WTC11 (cell line): ENCODE measurements around the gene CACNA1F. TPM values are rescaled to one million over a fixed set of nuclear protein-coding genes. Genes with fewer than 3 reads are reported as not detected.

Source experiments
- ATAC-seq: fragments of 200-7000 bp; cut with Tn5 transposase; 2 replicates; pipeline ENCODE4 v1.10.0; 2021; ENCODE audit warnings: mild to moderate bottlenecking, moderate library complexity
- CTCF ChIA-PET: fragments of 300-600 bp; sonication (Branson Sonifier 250); formaldehyde crosslinking; loops from one replicate; lab custom pipeline; 2021; ENCODE audit warnings: antibody characterized with exemption; lab: Charles Lee
- POLR2A ChIA-PET: fragments of 350-600 bp; sonication (Branson Sonifier 250); formaldehyde crosslinking; loops from one replicate; lab custom pipeline; 2021; ENCODE audit warnings: antibody characterized with exemption; lab: Charles Lee
- DNase-seq: peaks from one replicate; pipeline ENCODE4 v3.0.0; 2021; ENCODE audit warnings: low spot score
- H3K27ac Mint-ChIP-seq: 2 replicates; pipeline ENCODE4 v1.8.0; 2021; ENCODE audit warnings: mixed read lengths
- H3K27me3 Mint-ChIP-seq: 2 replicates; pipeline ENCODE4 v1.8.0; 2021; ENCODE audit warnings: low read depth, mild to moderate bottlenecking, moderate library complexity, mixed read lengths
- H3K36me3 Mint-ChIP-seq: 2 replicates; pipeline ENCODE4 v1.8.0; 2021; ENCODE audit warnings: mixed read lengths
- H3K4me1 Mint-ChIP-seq: 2 replicates; pipeline ENCODE4 v1.8.0; 2022; ENCODE audit warnings: mixed read lengths
- H3K4me3 Mint-ChIP-seq: 2 replicates; pipeline ENCODE4 v1.8.0; 2021; ENCODE audit warnings: mild to moderate bottlenecking, moderate library complexity, mixed read lengths
- H3K9me3 Mint-ChIP-seq: 2 replicates; pipeline ENCODE4 v1.8.0; 2021; ENCODE audit warnings: mixed read lengths
- ATF6 ChIP-seq: sonication (generic); formaldehyde crosslinking; IDR thresholded peaks from 2 replicates; pipeline ENCODE4 v1.8.1; 2023; ENCODE audit warnings: mild to moderate bottlenecking, missing genetic modification reagents
- ELF4 ChIP-seq: sonication (generic); formaldehyde crosslinking; IDR thresholded peaks from 2 replicates; pipeline ENCODE4 v1.8.1; 2022; ENCODE audit warnings: low read depth, mild to moderate bottlenecking, moderate library complexity, missing genetic modification reagents
- GTF2I ChIP-seq: fragments of 250-450 bp; sonication (Bioruptor Pico); conservative IDR thresholded peaks from 2 replicates; pipeline ENCODE4 v1.4.0; 2021; ENCODE audit warnings: mild to moderate bottlenecking
- HMGXB4 ChIP-seq: sonication (generic); formaldehyde crosslinking; IDR thresholded peaks from 2 replicates; pipeline ENCODE4 v1.8.1; 2023; ENCODE audit warnings: mild to moderate bottlenecking, moderate library complexity, missing genetic modification reagents
- IRF2 ChIP-seq: sonication (generic); formaldehyde crosslinking; IDR thresholded peaks from 2 replicates; pipeline ENCODE4 v1.8.0; 2022; ENCODE audit warnings: low read depth, missing genetic modification reagents, borderline replicate concordance
- JAZF1 ChIP-seq: fragments of 250-450 bp; sonication (Bioruptor Pico); IDR thresholded peaks from 2 replicates; pipeline ENCODE4 v1.9.0; 2021; ENCODE audit warnings: moderate library complexity, mild to moderate bottlenecking, inconsistent platforms
- MYBL2 ChIP-seq: sonication (generic); formaldehyde crosslinking; IDR thresholded peaks from 2 replicates; pipeline ENCODE4 v1.8.1; 2023; ENCODE audit warnings: mild to moderate bottlenecking, moderate library complexity, missing genetic modification reagents
- NR2C2 ChIP-seq: sonication (generic); formaldehyde crosslinking; IDR thresholded peaks from 2 replicates; pipeline ENCODE4 v1.8.0; 2022; ENCODE audit warnings: mild to moderate bottlenecking, missing genetic modification reagents
- OVOL2 ChIP-seq: fragments of 250-450 bp; sonication (Bioruptor Pico); IDR thresholded peaks from 2 replicates; pipeline ENCODE4 v1.9.0; 2021; ENCODE audit warnings: mild to moderate bottlenecking, borderline replicate concordance
- PREB ChIP-seq: sonication (generic); formaldehyde crosslinking; IDR thresholded peaks from 2 replicates; pipeline ENCODE4 v1.8.1; 2022; ENCODE audit warnings: mild to moderate bottlenecking, missing genetic modification reagents, moderate library complexity, borderline replicate concordance
- SMAD3 ChIP-seq: sonication (generic); formaldehyde crosslinking; IDR thresholded peaks from 2 replicates; pipeline ENCODE4 v1.8.0; 2022; ENCODE audit warnings: missing genetic modification reagents, mild to moderate bottlenecking, borderline replicate concordance
- SMAD4 ChIP-seq: sonication (generic); formaldehyde crosslinking; IDR thresholded peaks from 2 replicates; pipeline ENCODE4 v1.8.0; 2022; ENCODE audit warnings: mild to moderate bottlenecking, missing genetic modification reagents
- TCF7 ChIP-seq: sonication (generic); formaldehyde crosslinking; IDR thresholded peaks from 2 replicates; pipeline ENCODE4 v1.8.0; 2022; ENCODE audit warnings: mild to moderate bottlenecking, low read depth, missing genetic modification reagents, moderate library complexity
- ZBTB21 ChIP-seq: sonication (generic); formaldehyde crosslinking; IDR thresholded peaks from 2 replicates; pipeline ENCODE4 v1.8.1; 2023; ENCODE audit warnings: mild to moderate bottlenecking, missing genetic modification reagents, borderline replicate concordance
- ZNF671 ChIP-seq: fragments of 250-450 bp; sonication (Bioruptor Pico); IDR thresholded peaks from 2 replicates; pipeline ENCODE4 v1.8.0; 2021; ENCODE audit warnings: mild to moderate bottlenecking
- total RNA-seq: library from RNA; stranded (reverse); gene quantifications from 3 replicates; pipeline ENCODE4 v1.2.3, GENCODE V29; 2021

CACNA1F gene
- total RNA-seq, 1 experiment from 2014 or later, result 1.6 TPM

GRCh38 chrX:49204017-49204416, 29.1 kb downstream of the CACNA1F start:
- Mint-ChIP-seq H3K4me1 (peaks cover 6% of the 10 kb centered on the region), H3K4me3 (no peak overlapping the region), H3K36me3 (no peaks in the 10 kb centered on the region), H3K9me3 (no peaks in the 10 kb centered on the region), H3K27ac (no peak overlapping the region), H3K27me3 (no peaks in the 10 kb centered on the region; the same call in 1 of the 2 replicates)
- no peak for ATAC-seq
- TF ChIP-seq TCF7 (CRISPR knock-in tag) (no peak), HMGXB4 (no peak), GTF2I (CRISPR knock-in tag) (no peak), ATF6 (CRISPR knock-in tag) (no peak), ZBTB21 (CRISPR knock-in tag) (no peak), IRF2 (no peak), ELF4 (CRISPR knock-in tag) (no peak), SMAD4 (CRISPR knock-in tag) (no peak), JAZF1 (CRISPR knock-in tag) (no peak), NR2C2 (CRISPR knock-in tag) (no peak), SMAD3 (no peak), MYBL2 (CRISPR knock-in tag) (no peak)
- CTCF ChIA-PET, result no interaction called here
- DNase-seq, result no peak
- POLR2A ChIA-PET, result no interaction called here

- POLR2A ChIA-PET, result no interaction called here
These were observed 29.6 kb downstream of the CACNA1F start for GRCh38 chrX:49203536-49203935.

GRCh38 chrX:49202022-49202421, 31.1 kb downstream of the CACNA1F start:
- TF ChIP-seq OVOL2, result no peak
- TF ChIP-seq, all 79 proteins: peak for 0
- ATAC-seq (no peak), DNase-seq (no peak)
- peaks cover 18% of the 10 kb centered on the region for H3K4me1 Mint-ChIP-seq
- no peaks in the 10 kb centered on the region; the same call in 1 of the 2 replicates for H3K27me3 Mint-ChIP-seq
- ChIA-PET CTCF (no interaction called here), POLR2A (no interaction called here)
- no peak overlapping the region for H3K27ac Mint-ChIP-seq
- no peak overlapping the region for H3K4me3 Mint-ChIP-seq
- H3K36me3 Mint-ChIP-seq, result no peaks in the 10 kb centered on the region
- H3K9me3 Mint-ChIP-seq, result no peaks in the 10 kb centered on the region

More at GRCh38 chrX:49203536-49203935, 29.6 kb downstream of the CACNA1F start:
- DNase-seq (no peak), ATAC-seq (no peak)
- Mint-ChIP-seq H3K27ac (no peak overlapping the region), H3K36me3 (no peaks in the 10 kb centered on the region), H3K9me3 (no peaks in the 10 kb centered on the region), H3K4me1 (peaks cover 11% of the 10 kb centered on the region)
- no peak for TF ChIP-seq PREB (CRISPR knock-in tag)
- TF ChIP-seq ZNF671 (CRISPR knock-in tag), result no peak
- TF ChIP-seq, all 79 proteins: peak for 0
- H3K27me3 Mint-ChIP-seq, result no peaks in the 10 kb centered on the region; the same call in 1 of the 2 replicates
- CTCF ChIA-PET, result no interaction called here
- no peak overlapping the region for H3K4me3 Mint-ChIP-seq
